ENCODE measurements around the gene SRPK3. TPM values are rescaled to one million over a fixed set of nuclear protein-coding genes. Genes with fewer than 3 reads are reported as not detected.
A peak's percentile ranks its signal among the peaks of the same experiment; 100 is the strongest.
"Not testable (repeated sequence)": the region's sequence is repeated elsewhere in the genome, so short reads cannot be mapped to it uniquely, and the experiment has no call there.

SRPK3 gene
- total RNA-seq, 6 donors from 2014 or later = 0.20 to 0.44 (median 0.23) TPM; not detected in 2

- no peak for ATAC-seq (ENCODE audit: low FRiP score in 2 of 2)
- Histone ChIP-seq H3K27ac (no peak overlapping the region), H3K9me3 (no peaks in the 10 kb centered on the region), H3K36me3 (peaks cover 0 to 19% (median 9%) of the 10 kb centered on the region in 4 donors), H3K4me1 (peaks cover 0 to 12% (median 3%) of the 10 kb centered on the region in 4 donors), H3K4me3 (no peak overlapping the region), H3K27me3 (no peaks in the 10 kb centered on the region)
- TF ChIP-seq CTCF (IDR thresholded peaks at IDR 0.05) (no peak), EP300 (IDR thresholded peaks at IDR 0.05) (no peak), POLR2AphosphoS5 (IDR thresholded peaks at IDR 0.05) (no peak), POLR2A (IDR thresholded peaks at IDR 0.05) (no peak)
- WGBS, 2 donors = 83 to 90% methylated on average over 2 to 10 of the region's 14 CpGs
- DNase-seq = peak in 1 of 2 donors; percentile 42
Observed at GRCh38 chrX:153741446-153741845, 39.4 kb upstream of the SRPK3 start.

DNA sequence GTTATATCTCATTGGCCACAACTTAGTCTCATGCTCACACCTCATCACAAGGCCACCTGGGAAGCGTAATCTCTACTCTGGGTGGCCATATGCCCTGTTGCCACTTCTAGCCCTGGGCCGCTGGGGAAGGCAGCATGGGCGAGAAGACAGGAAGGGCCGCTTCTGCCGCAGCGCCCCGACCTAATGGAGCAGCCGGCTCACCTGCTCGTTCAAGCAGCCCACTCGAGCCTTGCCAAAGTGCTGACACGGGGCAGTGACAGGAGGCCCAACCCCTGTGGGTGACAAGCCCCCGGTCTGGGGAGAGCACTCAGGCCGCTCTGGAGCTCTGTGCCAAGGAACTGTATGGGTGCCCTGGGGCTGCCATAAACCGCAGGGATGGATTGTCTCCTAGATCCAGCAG lies 38.7 kb upstream of the SRPK3 start:
- 92% methylated on average over 3 of the region's 14 CpGs; no CpG with 5 or more reads in 1 of the 2 donors for WGBS, 2 donors
- ATAC-seq (ENCODE audit: low FRiP score in 2 of 2); H3K4me3 ChIP-seq; H3K27me3 ChIP-seq; H3K9me3 ChIP-seq; DNase-seq; H3K27ac ChIP-seq: not testable (repeated sequence)
- Histone ChIP-seq H3K36me3 (peaks cover 0 to 13% (median 6%) of the 10 kb centered on the region in 4 donors), H3K4me1 (peaks cover 0 to 12% (median 3%) of the 10 kb centered on the region in 4 donors)

- Histone ChIP-seq H3K36me3 (peaks cover 0 to 13% (median 2%) of the 10 kb centered on the region in 4 donors), H3K27ac (peak overlapping the region in 2 of 4 donors; percentile 15 to 49), H3K4me1 (peaks cover 0 to 12% (median 3%) of the 10 kb centered on the region in 4 donors)
- DNase-seq = peak in 1 of 2 donors; percentile 52
- H3K27me3 ChIP-seq; H3K9me3 ChIP-seq; H3K4me3 ChIP-seq; ATAC-seq (ENCODE audit: low FRiP score in 2 of 2): not testable (repeated sequence)
- WGBS, 2 donors = 80% methylated on average over 25 of the region's 32 CpGs; no CpG with 5 or more reads in 1 of the 2 donors
Observed at GRCh38 chrX:153742796-153743467, 37.9 kb upstream of the SRPK3 start.

DNA sequence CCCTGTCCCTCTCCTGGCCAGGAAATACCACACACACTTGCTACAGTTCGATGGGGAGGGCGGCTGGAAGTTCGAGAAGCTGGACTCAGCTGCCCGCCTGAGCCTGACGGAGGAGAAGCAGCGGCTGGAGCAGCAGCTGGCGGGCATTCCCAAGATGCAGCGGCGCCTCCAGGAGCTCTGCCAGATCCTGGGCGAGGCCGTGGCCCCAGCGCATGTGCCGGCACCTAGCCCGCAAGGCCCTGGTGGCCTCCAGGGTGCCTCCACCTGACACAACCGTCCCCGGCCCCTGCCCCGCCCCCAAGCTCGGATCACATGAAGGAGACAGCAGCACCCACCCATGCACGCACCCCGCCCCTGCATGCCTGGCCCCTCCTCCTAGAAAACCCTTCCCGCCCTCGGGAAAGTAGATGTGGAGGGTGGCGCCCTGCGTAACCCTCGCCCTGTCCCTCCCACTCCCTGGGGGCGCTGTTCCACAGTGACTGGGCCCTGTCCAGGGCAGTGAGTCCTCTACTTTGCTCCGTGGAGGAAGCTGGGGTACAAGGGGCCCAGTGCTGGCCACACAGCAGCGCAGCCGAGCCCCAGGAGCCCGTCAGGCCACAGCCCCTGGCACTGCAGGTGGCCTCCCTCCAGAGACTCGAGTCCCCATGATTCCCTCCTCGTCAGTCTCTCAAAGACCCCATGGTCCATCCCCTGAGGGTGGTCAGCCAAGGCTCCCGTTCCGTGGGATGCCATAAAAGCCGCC lies 37.2 kb upstream of the SRPK3 start:
- peak; percentile 83 to 90 for DNase-seq
- Histone ChIP-seq H3K27ac (peak overlapping the region in 3 of 4 donors; percentile 27 to 67 (median 49)), H3K4me3 (peak overlapping the region in 3 of 4 donors; percentile 16 to 29 (median 21)), H3K36me3 (peaks cover 0 to 13% (median 2%) of the 10 kb centered on the region in 4 donors), H3K4me1 (peaks cover 0 to 12% (median 3%) of the 10 kb centered on the region in 4 donors)
- peak in 1 of 4 donors; percentile 24 for TF ChIP-seq POLR2A (IDR thresholded peaks at IDR 0.05)
- 68% methylated on average over 20 of the region's 35 CpGs; no CpG with 5 or more reads in 1 of the 2 donors for WGBS, 2 donors
- not testable (repeated sequence) for H3K9me3 ChIP-seq; H3K27me3 ChIP-seq; ATAC-seq (ENCODE audit: low FRiP score in 2 of 2)

DNA sequence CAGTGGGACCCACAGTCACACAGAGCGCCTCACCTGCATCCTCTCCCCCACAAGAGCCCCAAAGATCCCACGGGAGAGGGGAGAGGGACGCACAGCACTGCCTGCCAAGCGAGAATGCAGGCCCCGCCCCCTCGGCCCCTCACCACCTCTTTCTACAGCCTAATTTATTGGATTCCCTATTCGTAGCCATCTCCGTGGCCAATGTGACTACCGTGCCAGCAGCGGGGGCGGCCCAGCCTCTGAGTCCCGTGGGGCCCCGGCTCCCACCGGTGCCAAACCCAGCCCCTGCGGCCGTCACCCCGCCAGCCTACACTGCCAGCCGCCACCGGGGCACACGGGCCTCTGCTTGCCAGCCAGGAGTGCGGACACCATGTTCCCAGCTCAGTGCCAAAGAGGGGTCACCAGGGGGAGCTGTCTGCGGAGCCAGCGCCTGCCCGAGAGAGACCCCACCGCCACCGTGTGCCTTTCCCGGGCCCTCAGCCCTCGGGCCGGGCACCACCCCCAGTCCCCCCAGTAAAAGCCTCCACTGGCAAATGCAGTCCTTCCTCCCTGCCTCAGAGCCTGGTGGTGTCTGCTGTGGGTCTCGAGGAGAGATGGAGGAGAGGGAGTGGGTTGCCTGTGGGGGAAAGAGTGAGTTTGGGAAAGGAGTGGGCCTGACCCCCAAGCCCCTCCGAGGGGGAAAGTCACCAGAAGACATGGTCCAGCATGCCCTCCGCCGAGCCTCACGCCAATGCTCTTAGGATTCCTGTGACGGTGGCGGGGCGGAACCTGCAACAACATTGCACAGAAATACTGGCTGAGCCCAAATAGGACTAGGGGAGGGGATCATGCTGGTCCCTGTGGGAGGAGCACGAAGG lies 36.4 kb upstream of the SRPK3 start:
- no peaks in the 10 kb centered on the region for H3K9me3 ChIP-seq
- DNase-seq (peak in 1 of 2 donors; percentile 73), ATAC-seq (ENCODE audit: low FRiP score in 2 of 2) (no peak)
- H3K4me3 ChIP-seq = peak overlapping the region in 3 of 4 donors; percentile 16 to 29 (median 21)
- TF ChIP-seq CTCF (IDR thresholded peaks at IDR 0.05) = no peak
- TF ChIP-seq POLR2AphosphoS5 (IDR thresholded peaks at IDR 0.05) = no peak
- no peak for TF ChIP-seq EP300 (IDR thresholded peaks at IDR 0.05)
- no peak for TF ChIP-seq POLR2A (IDR thresholded peaks at IDR 0.05)
- peak overlapping the region in 3 of 4 donors; percentile 27 to 67 (median 49) for H3K27ac ChIP-seq
- no peaks in the 10 kb centered on the region for H3K27me3 ChIP-seq
- H3K36me3 ChIP-seq = peaks cover 0 to 13% (median 2%) of the 10 kb centered on the region in 4 donors
- peaks cover 0 to 12% (median 3%) of the 10 kb centered on the region in 4 donors for H3K4me1 ChIP-seq
- WGBS, 2 donors = 24 to 39% methylated on average over 12 to 36 of the region's 38 CpGs

GRCh38 chrX:153745067-153745433 lies 35.8 kb upstream of the SRPK3 start:
- not testable (repeated sequence) for H3K27ac ChIP-seq; ATAC-seq (ENCODE audit: low FRiP score in 2 of 2); H3K9me3 ChIP-seq; H3K27me3 ChIP-seq; H3K4me3 ChIP-seq
- 47 to 68% methylated on average over 3 to 12 of the region's 12 CpGs for WGBS, 2 donors
- H3K4me1 ChIP-seq = peaks cover 0 to 12% (median 3%) of the 10 kb centered on the region in 4 donors
- H3K36me3 ChIP-seq = peaks cover 0 to 13% (median 2%) of the 10 kb centered on the region in 4 donors
- DNase-seq = peak in 1 of 2 donors; percentile 60

Measured in upper lobe of left lung (tissue), 6 donors.